ENCODE data around the gene HNRNPUL1.

The HNRNPUL1 gene

GRCh38 chr19:41353466-41354342 is 89.5 kb downstream of the HNRNPUL1 start, which contains the start of gene TGFB1:
Gene TGFB1, minus strand, starts transcription at chr19:41353922. Its CDS starts 878 bp downstream, at chr19:41353044.
- DNase-seq (ENCODE audit: low read depth in 2 of 2) = peak; percentile 84 to 88

GRCh38 chr19:41354343-41354953 is 90.3 kb downstream of the HNRNPUL1 start:
- no peak for DNase-seq (ENCODE audit: low read depth in 2 of 2)

GRCh38 chr19:41355035-41355434 is 90.9 kb downstream of the HNRNPUL1 start:
- no peak for DNase-seq (ENCODE audit: low read depth in 2 of 2)

- DNase-seq (ENCODE audit: low read depth in 2 of 2) = no peak
These were observed 91.6 kb downstream of the HNRNPUL1 start for GRCh38 chr19:41355802-41356201.

- no peak for DNase-seq (ENCODE audit: low read depth in 2 of 2)
These were observed 93.0 kb downstream of the HNRNPUL1 start for GRCh38 chr19:41356984-41357739.

Data from activated CD4-positive, alpha-beta T cell treated with anti-CD3 and anti-CD28 coated beads for 24 hours (primary cell).